ENCODE measurements around the gene THAP7.

GRCh38 chr22:20975541-20976290 lies 26.2 kb downstream of the THAP7 start:
- no peak for TF ChIP-seq EZH2 (IDR thresholded peaks at IDR 0.05; ENCODE audit: insufficient read depth, low read length)
- TF ChIP-seq CTCF (IDR thresholded peaks at IDR 0.05; ENCODE audit: insufficient read depth, low read depth, low read length), result no peak
